Fibroblast of peridontal ligament (primary cell): ENCODE results near the gene WDR37.
"Not testable (repeated sequence)": the region's sequence is repeated elsewhere in the genome, so short reads cannot be mapped to it uniquely, and the experiment has no call there.

ENCODE experiments used
- DNase-seq: peaks from one replicate; pipeline ENCODE4 v3.0.0-alpha.2; 2010; ENCODE audit errors: extremely low read depth

The WDR37 gene, protein sequence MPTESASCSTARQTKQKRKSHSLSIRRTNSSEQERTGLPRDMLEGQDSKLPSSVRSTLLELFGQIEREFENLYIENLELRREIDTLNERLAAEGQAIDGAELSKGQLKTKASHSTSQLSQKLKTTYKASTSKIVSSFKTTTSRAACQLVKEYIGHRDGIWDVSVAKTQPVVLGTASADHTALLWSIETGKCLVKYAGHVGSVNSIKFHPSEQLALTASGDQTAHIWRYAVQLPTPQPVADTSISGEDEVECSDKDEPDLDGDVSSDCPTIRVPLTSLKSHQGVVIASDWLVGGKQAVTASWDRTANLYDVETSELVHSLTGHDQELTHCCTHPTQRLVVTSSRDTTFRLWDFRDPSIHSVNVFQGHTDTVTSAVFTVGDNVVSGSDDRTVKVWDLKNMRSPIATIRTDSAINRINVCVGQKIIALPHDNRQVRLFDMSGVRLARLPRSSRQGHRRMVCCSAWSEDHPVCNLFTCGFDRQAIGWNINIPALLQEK

DNA sequence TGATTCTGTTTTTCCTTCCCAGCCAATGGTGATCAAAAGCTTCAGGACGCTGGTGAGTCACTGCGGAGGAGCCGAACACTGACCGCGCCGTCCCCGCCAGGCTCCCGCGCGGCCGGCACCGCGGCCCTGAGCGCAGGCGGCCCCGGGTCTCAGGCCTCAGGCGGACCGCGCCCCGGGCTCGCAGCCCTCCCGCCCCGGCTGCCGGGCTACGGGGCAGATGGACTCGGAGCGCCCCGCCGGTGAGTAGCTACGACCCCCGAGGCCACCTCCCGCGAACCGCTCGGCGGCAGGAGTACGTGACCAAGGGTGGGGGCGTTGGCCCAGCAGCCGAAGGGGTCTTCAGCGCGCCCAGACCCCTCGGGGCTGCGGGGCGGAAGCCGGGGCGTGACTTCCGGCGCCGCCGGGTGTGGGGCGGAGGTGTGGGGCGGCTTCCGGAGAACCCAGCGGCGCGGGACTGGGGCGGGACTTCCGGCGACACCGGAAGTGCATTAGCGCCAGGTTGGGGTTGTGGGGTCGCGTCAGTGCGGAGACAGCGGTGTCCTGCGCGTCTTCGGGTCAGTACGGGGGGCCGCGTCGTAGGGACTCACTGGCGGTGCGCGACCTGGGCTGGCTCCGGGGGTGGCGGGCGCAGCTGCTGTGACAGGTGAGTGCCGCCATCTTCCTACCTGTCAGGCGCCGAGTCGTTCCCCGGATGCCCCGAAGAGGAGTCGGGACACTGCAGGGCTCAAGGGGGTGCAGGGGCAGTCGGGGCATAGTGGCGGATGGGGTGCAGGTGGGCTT is at the start of gene WDR37:
Gene WDR37, plus strand, starts transcription at position 60 of the 780 bp plus-strand sequence. CDS start 15,771 bp downstream, outside the sequence.
- DNase-seq = peak; percentile 89

DNA sequence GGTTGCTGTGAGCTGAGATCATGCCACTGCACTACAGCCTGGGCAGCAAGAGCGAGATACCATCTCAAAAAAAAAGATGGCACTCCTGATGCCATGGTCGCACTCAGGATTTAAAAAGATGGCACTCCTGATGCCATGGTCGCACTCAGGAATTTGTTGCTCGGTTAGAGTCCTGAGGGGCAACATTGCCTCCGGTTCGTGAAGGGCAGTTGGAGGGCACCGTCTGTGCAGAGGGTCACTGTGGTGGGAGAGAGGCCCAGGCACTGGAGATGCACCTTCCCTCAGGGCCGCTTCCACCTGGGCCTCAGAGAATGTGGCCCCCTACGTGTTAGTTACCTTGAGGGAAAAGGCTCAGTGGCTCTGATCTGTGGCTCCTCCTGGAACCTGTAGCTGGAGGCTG is 49.6 kb upstream of the WDR37 start:
- no peak for DNase-seq

DNA sequence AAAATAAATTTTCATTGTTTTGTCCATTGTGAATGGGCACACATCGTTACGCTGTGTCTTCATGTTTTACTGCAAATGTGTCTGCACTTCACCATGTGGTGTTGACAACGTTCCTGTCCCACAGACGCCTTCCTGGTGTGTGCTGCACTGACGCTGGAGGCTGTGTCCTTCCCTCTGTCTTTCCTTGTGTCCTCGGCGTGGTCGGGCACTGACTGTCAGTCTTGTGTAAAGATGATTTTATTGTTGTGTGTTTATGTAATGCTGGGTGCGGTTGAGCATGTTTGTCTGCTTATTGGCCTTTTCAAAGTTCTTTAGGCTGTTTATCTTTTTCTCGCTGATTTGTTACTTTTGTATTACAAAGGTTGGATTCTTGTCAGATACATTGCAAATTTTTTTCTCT is 48.6 kb upstream of the WDR37 start:
- no peak for DNase-seq

DNA sequence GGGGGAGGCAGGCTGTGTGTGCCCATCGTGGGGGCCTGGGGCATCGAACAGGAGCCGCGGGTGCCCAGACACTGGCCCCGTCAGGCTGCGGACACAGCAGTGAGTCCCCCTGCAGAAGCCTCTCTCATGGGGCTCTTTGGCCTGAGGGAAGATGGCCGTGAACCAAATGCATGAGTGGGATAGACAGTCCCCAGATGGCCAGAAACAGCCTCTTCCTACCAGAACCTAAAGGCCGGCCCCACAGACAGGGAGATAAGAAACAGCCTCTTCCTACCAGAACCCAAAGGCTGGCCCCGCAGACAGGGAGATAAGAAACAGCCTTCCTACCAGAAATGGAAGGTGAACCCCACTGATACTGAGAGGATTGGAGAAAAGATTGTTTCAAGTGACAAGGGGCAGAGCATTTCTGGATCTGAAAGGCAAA is 47.1 kb upstream of the WDR37 start:
- no peak for DNase-seq

DNA sequence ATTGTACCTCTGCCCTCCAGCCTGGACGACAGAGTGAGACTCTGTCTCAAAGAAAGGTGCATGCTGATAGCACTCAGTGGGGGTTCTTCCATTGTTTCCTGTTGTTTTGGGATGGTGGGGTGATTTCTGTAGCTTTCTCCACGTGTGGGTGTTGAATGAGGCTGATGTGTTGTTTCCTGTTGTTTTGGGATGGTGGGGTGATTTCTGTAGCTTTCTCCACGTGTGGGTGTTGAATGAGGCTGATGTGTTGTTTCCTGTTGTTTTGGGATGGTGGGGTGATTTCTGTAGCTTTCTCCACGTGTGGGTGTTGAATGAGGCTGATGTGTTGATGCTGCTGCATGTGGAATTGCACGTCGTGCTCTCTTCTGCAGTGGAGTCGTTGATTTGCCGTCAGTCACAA is 46.2 kb upstream of the WDR37 start:
- DNase-seq = not testable (repeated sequence)

DNA sequence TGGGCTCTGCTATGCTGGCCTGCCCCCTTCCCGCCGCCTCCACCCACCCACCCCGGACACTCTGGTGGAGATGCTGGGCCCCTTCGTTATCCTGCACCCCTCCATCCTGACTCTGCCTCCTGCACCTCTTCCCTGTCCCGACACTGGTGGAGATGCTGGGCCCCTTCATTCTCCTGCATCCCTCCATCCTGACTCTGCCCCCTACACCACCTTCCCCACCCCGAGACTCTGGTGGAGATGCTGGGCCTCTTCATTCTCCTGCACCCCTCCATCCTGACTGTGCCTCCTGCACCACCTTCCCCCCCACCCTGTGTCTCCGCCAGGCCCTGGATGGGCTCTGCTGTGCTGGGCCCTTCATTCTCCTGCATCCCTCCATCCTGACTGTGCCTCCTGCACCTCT is 45.5 kb upstream of the WDR37 start:
- DNase-seq = no peak

DNA sequence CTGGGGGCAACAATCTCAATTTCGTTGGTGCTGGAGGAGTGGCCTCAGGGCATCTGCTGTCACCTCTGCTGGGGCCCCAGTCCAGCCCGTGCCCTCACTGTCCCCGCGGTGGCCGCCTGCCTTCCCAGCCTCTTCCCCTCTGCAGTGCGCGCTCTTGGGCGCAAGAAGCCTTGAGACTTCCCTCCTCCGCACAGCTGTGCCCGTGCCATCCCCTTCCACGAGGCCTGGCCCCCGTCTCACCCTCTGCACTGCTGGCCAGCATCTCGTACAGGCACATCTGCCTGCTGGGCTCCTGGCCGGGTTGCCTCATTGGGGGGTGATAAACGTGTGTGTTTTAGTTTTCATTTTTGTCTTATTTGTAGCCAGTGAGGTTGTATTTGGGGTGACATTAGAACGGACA is 44.5 kb upstream of the WDR37 start:
- no peak for DNase-seq

DNA sequence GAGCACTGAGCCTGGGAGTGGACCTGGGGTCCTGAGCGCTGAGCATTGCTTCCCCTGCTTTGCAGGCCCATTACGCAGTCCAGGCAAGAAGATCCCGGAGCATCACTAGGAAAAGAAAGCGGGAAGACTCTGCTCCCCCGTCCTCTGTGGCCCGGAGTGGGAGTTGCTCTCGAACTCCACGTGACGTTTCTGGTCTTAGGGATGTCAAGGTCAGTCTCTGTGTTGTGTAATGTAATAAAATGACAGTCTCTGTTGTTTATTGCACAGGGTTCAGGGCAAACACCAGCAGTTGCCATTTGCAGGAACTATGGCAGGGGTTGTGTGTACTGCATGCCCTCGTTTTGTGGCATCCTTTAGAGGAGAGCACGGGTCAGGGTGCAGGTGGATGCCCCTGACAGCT is 40.5 kb upstream of the WDR37 start:
- DNase-seq = no peak

DNA sequence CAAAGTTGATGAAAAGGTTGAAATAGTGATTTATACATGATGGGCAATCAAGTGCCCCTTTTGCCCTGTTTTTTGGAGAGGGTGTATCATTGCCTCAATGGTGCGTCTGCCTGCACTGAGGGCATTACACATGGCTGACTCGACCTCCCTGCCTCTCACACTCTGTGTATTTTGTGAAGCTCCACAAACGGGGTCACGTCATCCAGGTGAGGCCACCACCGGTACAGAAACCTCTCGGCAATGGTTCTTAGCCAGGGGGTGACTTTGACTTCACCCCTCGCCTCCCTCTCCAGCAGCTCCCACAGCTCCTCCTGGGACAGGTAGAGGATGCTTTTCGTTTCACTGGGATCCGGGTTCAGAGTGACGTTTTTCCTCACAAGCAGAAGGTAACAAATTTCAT is 36.8 kb upstream of the WDR37 start:
- no peak for DNase-seq

DNA sequence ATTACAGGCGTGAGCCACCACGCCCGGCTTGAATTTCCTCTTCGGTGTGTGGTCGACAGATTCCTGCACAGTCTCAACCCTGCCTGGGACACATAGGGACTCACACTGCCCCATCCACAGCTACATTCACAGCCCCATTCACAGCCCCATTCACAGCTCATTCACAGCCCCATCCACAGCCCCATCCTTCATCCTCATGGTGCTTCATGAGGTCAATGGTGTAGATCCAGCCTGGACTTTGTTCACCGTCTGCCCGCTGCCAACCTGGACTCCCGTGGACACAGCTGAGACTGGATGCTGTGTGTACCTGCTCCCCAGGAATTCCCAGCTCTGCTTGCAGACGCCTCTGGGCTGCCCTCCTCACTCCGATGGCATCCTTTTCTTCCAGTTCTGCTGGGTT is 35.7 kb upstream of the WDR37 start:
- DNase-seq = no peak

DNA sequence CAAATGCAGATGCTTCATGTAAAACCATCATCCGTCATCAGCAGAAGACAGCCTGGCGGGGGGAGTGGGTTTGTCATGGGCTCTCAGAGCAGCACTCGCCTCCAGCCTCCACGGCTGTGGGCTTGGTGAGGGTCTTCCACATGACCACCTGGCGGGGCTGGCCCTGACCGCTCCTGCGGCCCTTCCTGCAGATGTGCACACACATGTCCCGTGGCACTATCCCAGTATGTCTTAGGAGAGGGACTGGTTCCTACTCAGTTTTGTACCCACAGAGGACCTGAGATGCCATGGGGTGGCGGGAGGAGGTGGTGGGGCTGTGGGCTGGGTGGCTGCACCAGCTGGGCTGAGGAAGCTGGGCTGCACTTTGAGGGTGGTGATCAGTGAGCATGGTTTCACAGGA is 35.2 kb upstream of the WDR37 start:
- no peak for DNase-seq

DNA sequence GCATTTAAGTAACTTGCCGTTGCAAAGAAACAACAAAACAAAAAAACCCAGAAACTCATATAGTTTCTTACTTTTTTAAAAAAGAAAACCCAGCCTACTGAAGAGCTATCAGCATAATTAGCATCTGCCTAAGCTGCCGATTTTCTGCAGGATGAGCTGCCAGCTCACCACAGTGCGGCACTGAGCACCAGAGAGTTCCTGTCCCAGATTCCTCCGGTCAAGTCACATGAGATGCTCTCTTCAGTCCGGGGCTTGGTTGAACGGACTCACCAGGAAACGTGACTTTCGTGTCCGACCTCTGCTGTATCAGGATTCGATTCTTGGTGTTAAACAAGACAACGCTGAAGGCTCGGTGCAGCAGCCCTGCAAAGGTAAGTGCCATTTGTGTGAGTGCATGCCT is 33.8 kb upstream of the WDR37 start:
- no peak for DNase-seq

DNA sequence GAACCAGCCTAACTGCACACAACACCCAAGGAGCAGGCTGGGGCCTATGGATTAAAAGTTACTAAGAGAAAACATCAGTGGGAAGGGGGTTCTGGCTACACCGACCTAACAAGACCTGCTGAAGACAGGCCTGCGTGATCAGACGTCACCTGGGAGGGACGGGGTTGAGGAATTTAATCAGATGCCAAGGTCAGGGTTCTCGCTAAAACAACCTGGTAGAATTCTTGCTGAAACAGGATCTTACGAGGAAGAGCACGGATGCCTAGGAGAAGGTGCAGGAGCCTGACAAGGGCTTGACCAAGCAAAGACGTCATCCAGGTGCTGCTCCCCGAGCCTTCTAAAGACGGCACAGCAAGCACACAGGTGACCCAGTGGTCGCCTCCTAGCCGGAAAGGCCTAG is 32.1 kb upstream of the WDR37 start:
- DNase-seq = no peak

DNA sequence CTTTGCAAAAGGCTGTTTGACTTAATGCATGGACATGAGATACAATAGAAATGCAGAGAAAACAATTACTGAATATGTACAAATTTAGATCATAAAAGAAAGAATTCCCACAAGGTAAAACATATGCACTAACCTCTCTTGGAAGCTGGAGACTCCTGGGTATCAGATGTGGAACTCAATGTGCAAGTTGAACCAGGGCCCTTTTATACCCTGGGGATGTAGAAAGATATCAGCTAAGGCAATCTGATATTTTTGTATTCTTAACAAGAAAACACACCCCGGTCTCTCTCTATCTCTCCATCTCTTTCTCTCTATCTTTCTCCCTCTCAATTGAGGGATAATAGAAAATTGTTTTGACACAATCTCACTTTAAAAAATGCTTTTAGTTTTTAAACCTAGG is 30.5 kb upstream of the WDR37 start, which contains the start of gene IDI2:
Gene IDI2, minus strand, starts transcription at position 177 of the 400 bp plus-strand sequence. CDS start 1,136 bp downstream, outside the sequence.
- DNase-seq = no peak

DNA sequence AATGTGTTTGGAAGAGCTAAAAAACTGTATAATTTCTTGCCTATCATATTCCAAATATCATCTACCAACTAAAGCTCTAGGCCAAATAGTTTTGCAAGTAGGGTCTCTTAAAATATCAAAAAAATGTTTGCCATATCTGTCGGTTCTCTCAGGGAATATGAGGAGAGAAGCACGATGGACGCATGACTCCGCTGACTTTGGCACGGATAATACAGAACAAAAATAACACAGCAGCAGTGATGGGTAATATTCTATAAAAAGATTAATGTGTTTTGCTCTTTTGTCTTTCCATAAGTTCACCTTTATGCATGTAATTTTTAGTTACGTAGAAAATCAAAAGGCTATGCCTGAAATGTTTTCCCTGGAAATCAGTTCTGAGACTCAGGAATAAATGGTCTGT is 29.6 kb upstream of the WDR37 start:
- no peak for DNase-seq

DNA sequence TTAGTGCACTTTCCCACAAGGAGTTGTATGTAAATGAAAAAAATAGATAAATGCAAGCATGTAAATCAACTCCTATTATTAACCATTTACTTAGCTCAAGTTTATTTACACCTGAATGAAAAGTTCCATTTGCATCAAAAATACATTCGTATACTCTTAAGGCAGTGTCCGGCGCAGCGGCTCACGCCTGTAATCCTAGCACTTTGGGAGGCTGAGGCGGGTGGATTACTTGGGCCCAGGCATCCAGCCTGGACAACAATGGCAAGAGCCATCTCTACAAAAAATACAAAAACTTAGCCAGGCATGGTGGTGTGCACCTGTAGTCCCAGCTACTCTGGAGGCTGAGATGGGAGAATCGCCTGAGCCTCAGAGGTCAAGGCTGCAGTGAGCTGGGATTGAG is 26.3 kb upstream of the WDR37 start:
- no peak for DNase-seq

DNA sequence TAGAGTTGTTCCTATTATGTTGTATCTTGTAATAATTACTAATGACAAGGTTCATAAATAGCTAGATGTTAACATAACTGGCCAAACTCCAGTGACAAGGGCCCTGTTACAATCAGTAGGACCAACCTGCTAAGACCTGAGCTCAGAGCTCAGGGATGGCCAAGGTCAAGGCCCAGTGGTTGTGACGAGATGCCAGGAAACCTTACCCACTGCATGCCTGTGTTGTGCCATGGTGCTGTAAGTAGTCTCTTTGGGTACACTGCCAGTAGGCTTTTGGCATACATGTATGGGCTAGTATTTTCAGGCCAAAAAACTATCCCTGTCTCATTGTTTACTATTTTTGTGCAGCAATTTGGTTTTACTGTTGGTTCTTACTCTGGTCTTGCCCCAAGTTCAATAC is 22.6 kb upstream of the WDR37 start:
- no peak for DNase-seq

DNA sequence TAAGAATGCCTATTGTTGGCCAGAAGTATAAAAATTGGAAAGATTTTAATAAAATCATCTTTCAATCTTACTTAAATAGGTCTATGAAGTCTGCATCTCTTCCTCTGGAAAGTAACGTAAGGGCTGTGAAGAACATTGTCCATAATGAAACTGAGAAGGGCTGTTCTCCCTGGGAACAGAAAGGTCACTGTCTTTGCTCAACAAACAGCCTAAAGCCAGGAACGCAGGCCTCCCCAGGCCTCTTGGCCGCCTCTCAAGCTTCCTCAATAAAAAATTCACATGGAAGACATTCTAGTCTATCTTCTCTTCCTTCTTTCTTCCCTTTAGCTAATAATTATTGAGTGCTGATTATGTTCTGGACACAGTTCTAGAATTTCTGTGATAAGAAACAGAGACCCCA is 21.4 kb upstream of the WDR37 start:
- no peak for DNase-seq

DNA sequence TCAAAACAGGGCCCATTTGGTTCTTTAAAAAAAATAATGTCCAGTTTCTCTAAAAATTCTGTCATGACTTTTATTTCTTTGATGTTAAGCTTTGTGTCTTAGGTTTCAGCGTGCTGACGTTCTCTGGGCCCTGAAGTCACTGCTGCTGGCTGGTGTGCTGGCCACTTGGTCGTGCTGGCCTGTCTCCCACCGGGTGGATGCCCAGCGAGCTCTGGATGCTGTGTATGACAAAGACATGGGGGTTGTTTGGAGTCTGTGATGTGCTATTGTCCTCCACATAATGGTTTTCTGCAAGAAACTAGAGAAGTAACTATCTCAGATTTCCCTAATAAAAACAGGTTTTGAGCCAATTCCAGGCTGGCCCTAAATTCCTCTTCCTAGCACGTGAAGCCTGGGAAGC is 21.0 kb upstream of the WDR37 start:
- DNase-seq = no peak

DNA sequence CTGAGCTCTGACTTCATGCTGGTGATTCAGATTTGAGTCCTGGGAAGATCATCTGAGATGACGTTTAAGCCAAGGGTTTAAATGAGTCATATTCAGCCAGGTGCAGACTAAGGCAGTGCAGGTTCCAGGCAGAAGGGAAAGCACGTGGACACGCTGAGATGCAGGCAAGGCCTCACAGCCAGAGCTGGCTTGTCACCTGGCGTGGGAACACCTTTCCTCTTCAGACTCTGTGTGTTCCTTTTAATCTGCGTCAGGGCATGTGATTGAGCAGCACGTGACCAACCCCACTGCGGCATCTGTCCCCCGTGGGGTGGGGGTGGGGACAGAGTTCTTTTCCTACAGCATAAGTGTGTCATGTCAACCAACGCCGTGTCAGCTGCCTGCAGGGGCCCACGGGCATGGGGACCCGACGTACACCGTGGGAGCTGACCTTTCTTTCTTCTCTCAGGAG is 19.8 kb upstream of the WDR37 start:
- peak; percentile 15 for DNase-seq

DNA sequence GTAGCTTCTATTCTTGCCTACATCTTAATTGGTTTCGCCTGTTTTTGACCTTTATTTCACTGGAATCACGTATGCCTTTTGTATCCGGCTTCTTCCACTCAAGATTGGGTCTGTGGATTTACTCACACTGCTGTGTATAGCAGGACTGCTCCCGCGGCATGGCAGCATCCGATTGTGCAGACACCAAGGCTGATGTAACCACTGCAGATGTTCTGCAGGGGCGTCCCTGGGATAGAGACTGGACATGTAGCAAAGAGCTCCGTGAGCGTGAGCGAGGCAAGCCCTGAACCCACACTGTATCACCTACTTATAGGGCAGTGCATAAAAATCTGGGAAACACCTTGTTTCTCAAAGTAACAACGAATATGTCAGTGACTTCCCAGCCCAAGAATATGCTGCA is 19.1 kb upstream of the WDR37 start:
- DNase-seq = no peak

DNA sequence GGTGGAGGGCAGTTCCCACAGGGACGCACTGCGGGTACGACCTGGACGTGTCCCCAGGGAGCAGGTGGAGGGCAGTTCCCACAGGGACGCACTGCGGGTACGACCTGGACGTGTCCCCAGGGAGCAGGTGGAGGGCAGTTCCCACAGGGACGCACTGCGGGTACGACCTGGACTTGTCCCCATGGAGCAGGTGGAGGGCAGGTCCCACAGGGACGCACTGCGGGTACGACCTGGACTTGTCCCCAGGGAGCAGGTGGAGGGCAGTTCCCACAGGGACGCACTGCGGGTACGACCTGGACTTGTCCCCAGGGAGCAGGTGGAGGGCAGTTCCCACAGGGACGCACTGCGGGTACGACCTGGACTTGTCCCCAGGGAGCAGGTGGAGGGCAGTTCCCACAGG is 17.4 kb upstream of the WDR37 start:
- DNase-seq = not testable (repeated sequence)

DNA sequence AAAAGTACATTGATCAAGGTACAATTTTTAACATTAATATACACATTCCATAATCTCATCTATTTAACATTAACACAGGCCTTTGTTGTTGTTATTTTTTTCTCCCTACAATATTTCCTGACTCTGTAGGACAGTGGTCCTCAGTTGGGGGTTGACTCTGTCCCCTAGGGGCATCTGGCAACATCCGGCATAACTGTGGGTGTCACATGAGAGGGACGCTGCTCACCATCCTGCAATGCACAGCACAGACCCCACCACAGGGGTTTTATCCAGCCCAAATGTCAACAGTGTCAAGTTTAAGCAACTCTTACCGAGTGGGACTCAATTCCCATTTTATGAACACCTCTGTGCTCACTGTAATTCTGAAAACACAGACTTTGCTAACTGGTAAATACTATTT is 16.1 kb upstream of the WDR37 start:
- no peak for DNase-seq
